ENCODE results near the gene UQCC3.
A peak's percentile ranks its signal among the peaks of the same experiment; 100 is the strongest.

UQCC3 gene

GRCh38 chr11:62710001-62710345 lies 38.5 kb downstream of the UQCC3 start:
- H3K27ac ChIP-seq (ENCODE audit: low read length), result peak overlapping the region; percentile 86
- H3K27me3 ChIP-seq (ENCODE audit: insufficient read depth, low read length, poor library complexity), result no peaks in the 10 kb centered on the region
- DNase-seq, result no peak
- no peaks in the 10 kb centered on the region for H3K9me3 ChIP-seq (ENCODE audit: insufficient read depth, low read length, severe bottlenecking)
- H3K4me1 ChIP-seq (ENCODE audit: insufficient read depth, low read length), result peaks cover 51% of the 10 kb centered on the region
- peak overlapping the region; percentile 74 for H3K9ac ChIP-seq (ENCODE audit: low read depth, low read length)
- H3K79me2 ChIP-seq (ENCODE audit: insufficient read depth, low read length), result peaks cover 31% of the 10 kb centered on the region
- H3K4me3 ChIP-seq (ENCODE audit: low read depth in 1 of 2, low read length in 2 of 2), result peak overlapping the region in 1 of 2 experiments; percentile 72; a peak in 2 of 4 replicates
- TF ChIP-seq EZH2 (IDR thresholded peaks at IDR 0.05; ENCODE audit: borderline replicate concordance, low read depth, low read length, severe bottlenecking), result no peak
- TF ChIP-seq, protein P1, sequence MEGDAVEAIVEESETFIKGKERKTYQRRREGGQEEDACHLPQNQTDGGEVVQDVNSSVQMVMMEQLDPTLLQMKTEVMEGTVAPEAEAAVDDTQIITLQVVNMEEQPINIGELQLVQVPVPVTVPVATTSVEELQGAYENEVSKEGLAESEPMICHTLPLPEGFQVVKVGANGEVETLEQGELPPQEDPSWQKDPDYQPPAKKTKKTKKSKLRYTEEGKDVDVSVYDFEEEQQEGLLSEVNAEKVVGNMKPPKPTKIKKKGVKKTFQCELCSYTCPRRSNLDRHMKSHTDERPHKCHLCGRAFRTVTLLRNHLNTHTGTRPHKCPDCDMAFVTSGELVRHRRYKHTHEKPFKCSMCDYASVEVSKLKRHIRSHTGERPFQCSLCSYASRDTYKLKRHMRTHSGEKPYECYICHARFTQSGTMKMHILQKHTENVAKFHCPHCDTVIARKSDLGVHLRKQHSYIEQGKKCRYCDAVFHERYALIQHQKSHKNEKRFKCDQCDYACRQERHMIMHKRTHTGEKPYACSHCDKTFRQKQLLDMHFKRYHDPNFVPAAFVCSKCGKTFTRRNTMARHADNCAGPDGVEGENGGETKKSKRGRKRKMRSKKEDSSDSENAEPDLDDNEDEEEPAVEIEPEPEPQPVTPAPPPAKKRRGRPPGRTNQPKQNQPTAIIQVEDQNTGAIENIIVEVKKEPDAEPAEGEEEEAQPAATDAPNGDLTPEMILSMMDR (IDR thresholded peaks at IDR 0.05; ENCODE audit: borderline replicate concordance, extremely low read depth, low read length, poor library complexity, severe bottlenecking), result no peak
- ATAC-seq (ENCODE audit: insufficient read depth, low read depth), result no peak
- H2AFZ ChIP-seq (ENCODE audit: low read depth, low read length), result peak overlapping the region; percentile 76
- H3K36me3 ChIP-seq (ENCODE audit: insufficient read depth, low read length), result peaks cover 47% of the 10 kb centered on the region
- no peaks in the 10 kb centered on the region for H4K20me1 ChIP-seq (ENCODE audit: insufficient read depth, low read length)
- H3K4me2 ChIP-seq (ENCODE audit: insufficient read depth, low read length), result peak overlapping the region; percentile 86

DNA sequence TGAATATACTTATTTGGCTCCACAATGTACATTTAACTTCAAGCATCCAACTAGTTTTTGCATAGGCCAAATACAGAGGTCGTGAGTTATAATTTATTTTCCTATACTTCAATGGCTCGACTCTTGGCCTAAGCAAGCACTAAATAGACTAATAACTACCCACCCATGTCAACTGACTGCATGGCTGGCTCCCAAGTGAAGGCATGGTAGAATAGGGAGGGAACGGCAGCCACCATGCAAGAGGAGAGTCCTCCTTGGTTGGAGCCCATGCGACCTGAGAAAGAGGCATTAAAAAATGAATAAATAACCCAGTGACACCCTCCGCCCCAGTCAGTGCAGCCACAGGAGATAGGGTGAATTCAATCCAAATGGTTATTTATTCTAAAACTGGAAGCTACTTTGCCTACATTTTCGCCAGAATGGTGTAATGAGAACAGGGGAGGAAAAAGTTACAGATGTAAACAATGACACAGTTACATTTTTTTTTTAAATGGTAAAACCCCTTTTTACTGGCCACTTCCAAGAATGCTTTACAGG lies 40.9 kb downstream of the UQCC3 start:
- H3K36me3 ChIP-seq (ENCODE audit: insufficient read depth, low read length), result peaks cover 70% of the 10 kb centered on the region
- TF ChIP-seq EZH2 (IDR thresholded peaks at IDR 0.05; ENCODE audit: borderline replicate concordance, low read depth, low read length, severe bottlenecking), result no peak
- TF ChIP-seq, protein P1 (IDR thresholded peaks at IDR 0.05; ENCODE audit: borderline replicate concordance, extremely low read depth, low read length, poor library complexity, severe bottlenecking), result no peak
- no peaks in the 10 kb centered on the region for H3K27me3 ChIP-seq (ENCODE audit: insufficient read depth, low read length, poor library complexity)
- DNase-seq (no peak), ATAC-seq (ENCODE audit: insufficient read depth, low read depth) (no peak)
- H4K20me1 ChIP-seq (ENCODE audit: insufficient read depth, low read length), result no peaks in the 10 kb centered on the region
- H3K79me2 ChIP-seq (ENCODE audit: insufficient read depth, low read length), result peaks cover 46% of the 10 kb centered on the region
- no peak overlapping the region for H3K4me2 ChIP-seq (ENCODE audit: insufficient read depth, low read length)
- H2AFZ ChIP-seq (ENCODE audit: low read depth, low read length), result no peak overlapping the region
- H3K4me1 ChIP-seq (ENCODE audit: insufficient read depth, low read length), result peaks cover 36% of the 10 kb centered on the region
- no peak overlapping the region for H3K4me3 ChIP-seq (ENCODE audit: low read depth in 1 of 2, low read length in 2 of 2)
- H3K9ac ChIP-seq (ENCODE audit: low read depth, low read length), result no peak overlapping the region
- H3K9me3 ChIP-seq (ENCODE audit: insufficient read depth, low read length, severe bottlenecking), result no peaks in the 10 kb centered on the region
- no peak overlapping the region for H3K27ac ChIP-seq (ENCODE audit: low read length)

DNA sequence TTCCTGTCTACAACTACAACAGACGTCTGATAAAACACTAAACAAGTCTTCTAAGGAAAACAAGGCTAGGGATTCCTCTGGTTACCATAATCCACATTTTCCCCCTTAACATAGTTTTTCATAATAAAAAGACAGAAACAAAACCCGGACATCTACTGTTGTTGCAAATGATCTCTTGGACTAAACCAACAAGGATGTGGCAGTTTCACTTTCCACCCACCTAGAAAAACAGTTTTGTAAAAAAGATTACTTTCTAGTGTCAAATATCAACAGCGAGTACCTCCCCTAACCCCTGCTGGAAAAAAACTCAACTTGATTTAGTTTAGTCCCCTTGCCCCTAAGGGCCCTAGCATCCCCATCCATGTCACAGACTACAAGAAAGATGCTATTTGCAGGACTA lies 41.4 kb downstream of the UQCC3 start:
- DNase-seq, result no peak

More for the DNA sequence above, 41.4 kb downstream of the UQCC3 start:
- no peak for ATAC-seq (ENCODE audit: insufficient read depth, low read depth)
- Histone ChIP-seq H3K4me2 (ENCODE audit: insufficient read depth, low read length) (no peak overlapping the region), H2AFZ (ENCODE audit: low read depth, low read length) (no peak overlapping the region), H4K20me1 (ENCODE audit: insufficient read depth, low read length) (no peaks in the 10 kb centered on the region), H3K27me3 (ENCODE audit: insufficient read depth, low read length, poor library complexity) (no peaks in the 10 kb centered on the region), H3K4me3 (ENCODE audit: low read depth in 1 of 2, low read length in 2 of 2) (no peak overlapping the region), H3K9ac (ENCODE audit: low read depth, low read length) (no peak overlapping the region), H3K79me2 (ENCODE audit: insufficient read depth, low read length) (peaks cover 49% of the 10 kb centered on the region), H3K4me1 (ENCODE audit: insufficient read depth, low read length) (peaks cover 32% of the 10 kb centered on the region), H3K36me3 (ENCODE audit: insufficient read depth, low read length) (peaks cover 75% of the 10 kb centered on the region), H3K27ac (ENCODE audit: low read length) (no peak overlapping the region), H3K9me3 (ENCODE audit: insufficient read depth, low read length, severe bottlenecking) (no peaks in the 10 kb centered on the region)
- TF ChIP-seq, protein P1 (IDR thresholded peaks at IDR 0.05; ENCODE audit: borderline replicate concordance, extremely low read depth, low read length, poor library complexity, severe bottlenecking), result no peak
- no peak for TF ChIP-seq EZH2 (IDR thresholded peaks at IDR 0.05; ENCODE audit: borderline replicate concordance, low read depth, low read length, severe bottlenecking)

Data from DND-41 (cell line).